Activated B cell treated with CpG ODN at 0.5 μM for 24 hours (primary cell): ENCODE data around the gene SNTB2. TPM values are rescaled to one million over a fixed set of nuclear protein-coding genes. Genes with fewer than 3 reads are reported as not detected.

Experiments used
- ATAC-seq: fragments of 200-7000 bp; cut with Tn5 transposase; one replicate; pipeline ENCODE4 v1.10.0; 2021; ENCODE audit warnings: low read depth, mild to moderate bottlenecking, moderate library complexity
- CTCF ChIA-PET: fragments of 350-600 bp; sonication (Branson Sonifier 250); formaldehyde crosslinking; loops from one replicate; lab custom pipeline; 2021; ENCODE audit warnings: antibody characterized with exemption; lab: Charles Lee
- POLR2A ChIA-PET: fragments of 350-600 bp; sonication (Branson Sonifier 250); formaldehyde crosslinking; loops from one replicate; lab custom pipeline; 2021; ENCODE audit warnings: antibody characterized with exemption; lab: Charles Lee
- DNase-seq: peaks from one replicate; pipeline ENCODE4 v3.0.0; 2022
- H3K27ac Mint-ChIP-seq: one replicate; pipeline ENCODE4 v1.8.0; 2020; ENCODE audit warnings: mixed read lengths
- H3K27me3 Mint-ChIP-seq: one replicate; pipeline ENCODE4 v1.8.0; 2021; ENCODE audit warnings: mixed read lengths
- H3K36me3 Mint-ChIP-seq: one replicate; pipeline ENCODE4 v1.8.0; 2021; ENCODE audit warnings: low read depth, mixed read lengths
- H3K4me1 Mint-ChIP-seq: one replicate; pipeline ENCODE4 v1.8.0; 2021; ENCODE audit warnings: mixed read lengths
- H3K4me3 Mint-ChIP-seq: one replicate; pipeline ENCODE4 v1.8.0; 2020; ENCODE audit warnings: mild to moderate bottlenecking, mixed read lengths
- H3K9me3 Mint-ChIP-seq: one replicate; pipeline ENCODE4 v1.8.0; 2020; ENCODE audit warnings: mixed read lengths
- intact Hi-C: fragments of 100-400 bp; cut with micrococcal nuclease; formaldehyde crosslinking; loops from one replicate; pipeline ENCODE4 v1.15.1; 2024
- total RNA-seq: library from RNA; stranded (reverse); gene quantifications from 2 replicates; pipeline ENCODE4 v1.2.3, GENCODE V29; 2022
- TF ChIP-seq, protein P1 (sequence below): fragments of 200-600 bp; IDR thresholded peaks from one replicate; pipeline ENCODE4 v1.8.0; 2022; ENCODE audit warnings: antibody characterized with exemption, mild to moderate bottlenecking

Gene SNTB2
- total RNA-seq, 1 donor from 2014 or later, result 7.7 TPM

DNA sequence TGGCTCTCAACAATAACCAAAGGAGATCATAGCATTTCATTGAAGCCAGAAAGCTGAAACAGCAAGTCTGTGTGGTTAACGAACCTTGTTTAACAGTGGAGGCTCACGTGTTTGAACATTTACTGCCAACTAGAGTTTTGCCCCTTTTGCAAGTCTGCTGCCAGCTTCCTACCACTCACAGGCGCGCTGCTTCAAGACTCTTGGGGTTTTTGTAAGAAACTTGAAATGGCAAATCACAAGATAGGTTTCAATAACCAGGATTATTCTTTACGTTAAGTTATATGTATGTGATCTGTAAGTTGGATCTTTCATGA is 1.2 kb downstream of the SNTB2 start:
- no peak for DNase-seq
- ChIA-PET CTCF (interaction anchor here (0.6 to 1.8 kb wide), 2 partner anchors 32 to 38 kb away, joined by 3 to 7 read pairs; no protein-coding TSS in a partner anchor), POLR2A (interaction anchor here (0.7 to 2.8 kb wide), 8 partner anchors 8 to 952 kb away, joined by 3 to 20 read pairs (median 6); partner anchors contain the start of genes CHTF8 and UTP4)
- H3K27ac Mint-ChIP-seq, result peak overlapping the region; percentile 83
- H3K9me3 Mint-ChIP-seq, result no peaks in the 10 kb centered on the region
- H3K27me3 Mint-ChIP-seq, result no peaks in the 10 kb centered on the region
- TF ChIP-seq, protein P1, sequence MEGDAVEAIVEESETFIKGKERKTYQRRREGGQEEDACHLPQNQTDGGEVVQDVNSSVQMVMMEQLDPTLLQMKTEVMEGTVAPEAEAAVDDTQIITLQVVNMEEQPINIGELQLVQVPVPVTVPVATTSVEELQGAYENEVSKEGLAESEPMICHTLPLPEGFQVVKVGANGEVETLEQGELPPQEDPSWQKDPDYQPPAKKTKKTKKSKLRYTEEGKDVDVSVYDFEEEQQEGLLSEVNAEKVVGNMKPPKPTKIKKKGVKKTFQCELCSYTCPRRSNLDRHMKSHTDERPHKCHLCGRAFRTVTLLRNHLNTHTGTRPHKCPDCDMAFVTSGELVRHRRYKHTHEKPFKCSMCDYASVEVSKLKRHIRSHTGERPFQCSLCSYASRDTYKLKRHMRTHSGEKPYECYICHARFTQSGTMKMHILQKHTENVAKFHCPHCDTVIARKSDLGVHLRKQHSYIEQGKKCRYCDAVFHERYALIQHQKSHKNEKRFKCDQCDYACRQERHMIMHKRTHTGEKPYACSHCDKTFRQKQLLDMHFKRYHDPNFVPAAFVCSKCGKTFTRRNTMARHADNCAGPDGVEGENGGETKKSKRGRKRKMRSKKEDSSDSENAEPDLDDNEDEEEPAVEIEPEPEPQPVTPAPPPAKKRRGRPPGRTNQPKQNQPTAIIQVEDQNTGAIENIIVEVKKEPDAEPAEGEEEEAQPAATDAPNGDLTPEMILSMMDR, result no peak
- intact Hi-C loops, result loop anchor here (5.0 to 10.0 kb wide), 3 partner anchors 39 to 901 kb away; partner anchors contain the start of gene NQO1
- H3K4me1 Mint-ChIP-seq, result peaks cover 35% of the 10 kb centered on the region
- ATAC-seq, result no peak
- H3K4me3 Mint-ChIP-seq, result peak overlapping the region; percentile 89
- H3K36me3 Mint-ChIP-seq, result peaks cover 5% of the 10 kb centered on the region

DNA sequence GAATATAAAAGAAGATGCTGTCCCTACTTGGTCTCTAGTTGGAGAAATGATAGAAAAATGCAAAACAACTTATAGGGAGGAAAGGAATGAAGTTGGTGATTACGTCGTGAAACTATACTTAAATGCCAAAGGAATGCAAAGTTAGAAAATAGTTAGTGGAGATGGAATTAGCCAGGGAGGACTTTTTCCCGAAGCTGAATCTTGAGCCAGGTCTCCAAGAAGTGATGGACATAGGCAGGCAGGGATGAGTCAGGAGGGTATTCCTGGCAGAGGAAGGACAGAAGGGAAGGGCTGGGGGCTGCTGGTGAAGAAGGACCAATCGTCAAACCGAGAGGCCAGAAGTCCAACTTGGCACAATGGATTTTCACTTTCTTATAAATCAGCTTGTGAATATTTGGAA is 1.8 kb downstream of the SNTB2 start:
- H3K4me3 Mint-ChIP-seq, result peak overlapping the region; percentile 89
- CTCF ChIA-PET, result interaction anchor here (1.8 kb wide), 1 partner anchor 39 kb away, joined by 7 read pairs; no protein-coding TSS in a partner anchor
- intact Hi-C loops, result loop anchor here (5.0 to 10.0 kb wide), 3 partner anchors 39 to 901 kb away; partner anchors contain the start of gene NQO1
- H3K9me3 Mint-ChIP-seq, result no peaks in the 10 kb centered on the region
- no peak for ATAC-seq
- H3K36me3 Mint-ChIP-seq, result peaks cover 5% of the 10 kb centered on the region
- no peaks in the 10 kb centered on the region for H3K27me3 Mint-ChIP-seq
- DNase-seq, result no peak
- H3K27ac Mint-ChIP-seq, result no peak overlapping the region
- H3K4me1 Mint-ChIP-seq, result peaks cover 35% of the 10 kb centered on the region
- POLR2A ChIA-PET, result interaction anchor here (2.8 kb wide), 1 partner anchor 56 kb away, joined by 20 read pairs; the partner anchor contains the start of genes CHTF8 and UTP4
- TF ChIP-seq, protein P1, result no peak

DNA sequence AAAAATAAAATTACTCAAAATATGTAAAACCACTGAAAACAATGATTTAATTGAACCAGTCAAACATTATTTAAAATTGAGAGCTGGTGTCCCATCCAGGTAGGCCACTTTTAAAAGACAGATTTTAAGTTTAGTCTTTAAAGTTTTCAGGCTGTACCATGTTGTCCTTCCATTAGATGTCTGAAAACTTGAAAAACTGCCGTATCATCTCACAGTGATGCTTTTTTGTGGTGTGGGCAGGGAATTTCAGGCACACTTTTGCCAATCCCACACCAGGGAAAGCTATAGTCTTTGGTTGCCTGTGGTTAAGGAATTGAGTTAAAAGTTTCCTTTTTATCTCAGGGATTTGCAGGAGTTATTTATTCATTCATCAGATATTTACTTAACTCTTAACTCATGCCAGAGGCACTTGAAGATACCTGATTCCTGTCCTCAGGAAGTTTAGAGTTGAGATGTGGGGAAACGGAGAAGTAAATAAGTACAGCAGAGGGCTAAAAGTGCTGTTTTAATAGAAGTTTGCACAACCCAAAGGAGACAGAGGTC is 3.2 kb downstream of the SNTB2 start:
- peaks cover 35% of the 10 kb centered on the region for H3K4me1 Mint-ChIP-seq
- DNase-seq (no peak), ATAC-seq (no peak)
- intact Hi-C loops, result no loop called here
- TF ChIP-seq, protein P1, result no peak
- ChIA-PET CTCF (interaction anchor here (1.1 kb wide), 1 partner anchor 40 kb away, joined by 4 read pairs; no protein-coding TSS in a partner anchor), POLR2A (no interaction called here)
- no peaks in the 10 kb centered on the region for H3K9me3 Mint-ChIP-seq
- H3K27ac Mint-ChIP-seq, result no peak overlapping the region
- no peak overlapping the region for H3K4me3 Mint-ChIP-seq
- H3K27me3 Mint-ChIP-seq, result no peaks in the 10 kb centered on the region
- peaks cover 5% of the 10 kb centered on the region for H3K36me3 Mint-ChIP-seq

DNA sequence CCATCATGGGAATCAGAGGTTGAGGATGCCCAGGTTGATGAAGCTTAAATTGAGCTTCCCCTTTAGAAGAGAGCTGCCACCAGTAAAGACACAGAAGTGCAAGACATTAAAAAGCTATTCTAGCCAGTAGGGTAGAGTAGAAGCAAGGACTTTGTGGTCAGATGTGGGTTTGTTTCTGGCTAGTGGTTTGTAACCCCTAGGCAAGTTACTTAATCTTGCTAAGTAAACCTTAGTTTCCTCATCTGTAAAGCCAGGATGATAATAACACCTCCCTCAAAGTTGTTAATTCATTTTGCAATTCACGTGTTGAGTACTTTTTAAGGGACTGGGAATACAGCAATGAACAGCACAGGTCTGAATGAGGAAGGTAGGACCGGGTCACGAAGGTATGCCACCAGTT is 3.6 kb downstream of the SNTB2 start:
- H3K4me1 Mint-ChIP-seq, result peaks cover 31% of the 10 kb centered on the region
- no peaks in the 10 kb centered on the region for H3K9me3 Mint-ChIP-seq
- POLR2A ChIA-PET, result no interaction called here
- intact Hi-C loops, result no loop called here
- no peak overlapping the region for H3K27ac Mint-ChIP-seq
- ATAC-seq (no peak), DNase-seq (no peak)
- TF ChIP-seq, protein P1, result no peak
- no peak overlapping the region for H3K4me3 Mint-ChIP-seq
- H3K27me3 Mint-ChIP-seq, result no peaks in the 10 kb centered on the region
- CTCF ChIA-PET, result interaction anchor here (1.1 kb wide), 1 partner anchor 41 kb away, joined by 4 read pairs; no protein-coding TSS in a partner anchor
- H3K36me3 Mint-ChIP-seq, result peaks cover 5% of the 10 kb centered on the region

DNA sequence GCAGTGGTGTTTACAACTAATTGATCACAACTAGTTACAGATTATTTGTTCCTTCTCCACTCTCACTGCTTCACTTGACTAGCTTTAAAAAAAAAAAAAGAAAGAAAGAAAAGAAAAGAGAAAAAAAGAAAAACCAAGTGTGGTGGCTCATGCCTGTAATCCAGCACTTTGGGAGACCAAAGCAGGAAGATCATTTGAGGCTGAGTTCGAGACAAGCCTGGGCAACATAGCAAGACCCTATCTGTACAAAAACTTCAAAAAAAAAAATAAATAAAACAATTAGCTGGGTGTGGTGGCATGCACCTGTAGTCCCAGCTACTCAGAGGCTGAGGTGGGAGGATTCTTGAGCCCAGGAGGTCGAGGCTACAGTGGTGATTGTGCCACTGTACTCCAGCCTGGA is 4.2 kb downstream of the SNTB2 start:
- intact Hi-C loops, result no loop called here
- Mint-ChIP-seq H3K4me1 (peaks cover 28% of the 10 kb centered on the region), H3K27ac (no peak overlapping the region), H3K9me3 (no peaks in the 10 kb centered on the region), H3K4me3 (no peak overlapping the region), H3K36me3 (peaks cover 5% of the 10 kb centered on the region), H3K27me3 (no peaks in the 10 kb centered on the region)
- CTCF ChIA-PET, result interaction anchor here (1.1 kb wide), 1 partner anchor 41 kb away, joined by 4 read pairs; no protein-coding TSS in a partner anchor
- ATAC-seq (no peak), DNase-seq (no peak)
- TF ChIP-seq, protein P1, result no peak
- POLR2A ChIA-PET, result no interaction called here
